Activated naive CD8-positive, alpha-beta T cell (primary cell): ENCODE measurements around the gene ATP1A4.
A peak's percentile ranks its signal among the peaks of the same experiment; 100 is the strongest.

Experiments
- H3K27ac Mint-ChIP-seq: one replicate; pipeline ENCODE4 v1.8.0; 2021; ENCODE audit warnings: mixed read lengths
- H3K27me3 Mint-ChIP-seq: one replicate; pipeline ENCODE4 v1.8.0; 2021; ENCODE audit warnings: mixed read lengths
- H3K36me3 Mint-ChIP-seq: one replicate; pipeline ENCODE4 v1.8.0; 2021; ENCODE audit warnings: mixed read lengths
- H3K4me1 Mint-ChIP-seq: one replicate; pipeline ENCODE4 v1.8.0; 2021; ENCODE audit warnings: low read depth, mixed read lengths
- H3K4me3 Mint-ChIP-seq: one replicate; pipeline ENCODE4 v1.8.0; 2021; ENCODE audit warnings: mild to moderate bottlenecking, mixed read lengths
- H3K9me3 Mint-ChIP-seq: one replicate; pipeline ENCODE4 v1.8.0; 2021; ENCODE audit warnings: low read depth, mixed read lengths

ATP1A4 gene

DNA sequence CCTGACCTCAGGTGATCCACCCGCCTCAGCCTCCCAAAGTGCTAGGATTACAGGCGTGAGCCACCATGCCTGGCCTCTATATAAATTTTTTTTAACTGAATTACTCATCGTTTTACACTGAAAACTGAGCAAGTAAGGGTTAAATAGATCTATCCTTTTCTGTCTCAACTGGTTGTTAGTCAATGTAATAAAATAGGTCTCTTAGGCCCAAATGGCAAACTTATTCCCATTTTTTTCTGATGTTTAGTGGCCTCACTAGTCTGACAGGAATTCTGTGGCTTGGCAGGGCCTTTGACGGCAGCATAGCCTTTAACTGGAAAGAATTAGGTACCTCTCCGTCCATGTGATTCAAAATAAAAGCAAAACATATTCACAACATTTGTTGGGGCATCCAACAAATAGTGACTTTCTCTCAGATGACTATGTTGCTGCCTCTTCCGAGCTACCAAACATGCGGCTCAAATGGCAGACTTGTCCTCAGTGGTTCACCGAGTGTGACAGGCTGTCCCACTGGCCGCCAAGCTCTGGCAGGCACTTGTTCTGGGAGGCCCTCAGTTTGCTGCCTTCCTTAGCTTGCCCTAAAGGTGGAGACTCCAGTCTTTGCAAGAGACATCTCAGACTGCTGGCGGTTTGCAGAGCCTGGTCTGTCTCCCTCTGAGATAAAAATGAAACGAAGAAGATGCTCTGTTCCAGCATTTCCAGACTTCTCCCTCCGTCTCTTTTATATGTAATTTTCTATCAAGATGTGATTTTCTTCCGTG is 17.4 kb downstream of the ATP1A4 start:
- H3K27ac Mint-ChIP-seq: no peak overlapping the region
- no peak overlapping the region for H3K4me3 Mint-ChIP-seq
- H3K4me1 Mint-ChIP-seq: peaks cover 14% of the 10 kb centered on the region
- H3K36me3 Mint-ChIP-seq: peaks cover 3% of the 10 kb centered on the region
- no peaks in the 10 kb centered on the region for H3K9me3 Mint-ChIP-seq
- H3K27me3 Mint-ChIP-seq: no peaks in the 10 kb centered on the region

DNA sequence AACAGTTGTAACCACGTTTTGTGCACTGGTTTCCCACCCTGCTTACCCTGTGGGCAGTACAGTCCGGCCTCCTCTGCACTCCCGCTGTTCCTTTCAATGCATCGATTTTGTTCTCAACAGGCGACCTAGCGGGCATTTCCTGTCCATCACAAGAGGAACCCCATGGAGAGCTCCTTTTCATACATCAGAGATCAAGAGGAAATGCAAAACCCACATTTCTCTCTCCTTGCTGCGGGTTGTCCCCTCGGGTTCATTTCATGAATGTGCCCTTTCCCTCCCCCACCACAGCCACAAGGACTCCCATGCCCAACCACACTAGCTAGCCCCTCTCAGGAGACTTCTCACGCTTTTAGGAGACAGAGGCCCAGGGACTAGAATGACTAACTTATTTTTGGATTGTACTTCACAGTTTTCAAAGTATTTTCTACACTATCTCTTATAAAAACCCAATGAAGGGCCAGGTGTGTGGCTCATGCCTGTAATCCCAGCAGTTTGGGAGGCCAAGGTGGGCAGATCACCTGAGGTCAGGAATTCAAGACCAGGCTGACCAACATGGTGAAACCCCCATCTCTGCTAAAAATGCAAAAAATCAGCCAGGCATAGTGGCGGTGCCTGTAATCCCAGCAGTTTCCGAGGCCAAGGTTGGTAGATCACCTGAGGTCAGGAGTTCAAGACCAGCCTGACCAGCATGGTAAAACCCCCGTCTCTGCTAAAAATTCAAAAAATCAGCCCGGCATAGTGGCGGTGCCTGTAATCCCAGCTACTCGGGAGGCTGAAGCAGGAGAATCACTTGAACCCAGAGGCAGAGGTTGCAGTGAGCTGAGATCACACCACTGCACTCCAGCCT is 18.4 kb downstream of the ATP1A4 start:
- Mint-ChIP-seq H3K27ac (peak overlapping the region; percentile 31), H3K4me3 (no peak overlapping the region), H3K9me3 (no peaks in the 10 kb centered on the region), H3K36me3 (peaks cover 3% of the 10 kb centered on the region), H3K4me1 (peaks cover 14% of the 10 kb centered on the region), H3K27me3 (no peaks in the 10 kb centered on the region)

DNA sequence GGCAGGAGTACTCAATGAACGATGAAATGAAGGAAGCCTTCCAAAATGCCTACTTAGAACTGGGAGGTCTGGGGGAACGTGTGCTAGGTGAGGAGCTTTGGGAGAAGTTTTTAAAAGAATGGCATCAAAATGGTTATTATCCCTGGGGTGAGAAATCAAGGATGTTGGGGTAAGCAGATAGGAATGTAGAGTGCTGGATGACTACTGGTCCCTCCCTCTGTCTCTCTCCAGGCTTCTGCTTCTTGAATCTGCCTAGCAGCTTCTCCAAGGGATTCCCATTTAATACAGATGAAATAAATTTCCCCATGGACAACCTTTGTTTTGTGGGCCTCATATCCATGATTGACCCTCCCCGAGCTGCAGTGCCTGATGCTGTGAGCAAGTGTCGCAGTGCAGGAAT is 20.0 kb downstream of the ATP1A4 start:
- Mint-ChIP-seq H3K27me3 (no peaks in the 10 kb centered on the region), H3K27ac (no peak overlapping the region), H3K4me1 (peaks cover 14% of the 10 kb centered on the region)

DNA sequence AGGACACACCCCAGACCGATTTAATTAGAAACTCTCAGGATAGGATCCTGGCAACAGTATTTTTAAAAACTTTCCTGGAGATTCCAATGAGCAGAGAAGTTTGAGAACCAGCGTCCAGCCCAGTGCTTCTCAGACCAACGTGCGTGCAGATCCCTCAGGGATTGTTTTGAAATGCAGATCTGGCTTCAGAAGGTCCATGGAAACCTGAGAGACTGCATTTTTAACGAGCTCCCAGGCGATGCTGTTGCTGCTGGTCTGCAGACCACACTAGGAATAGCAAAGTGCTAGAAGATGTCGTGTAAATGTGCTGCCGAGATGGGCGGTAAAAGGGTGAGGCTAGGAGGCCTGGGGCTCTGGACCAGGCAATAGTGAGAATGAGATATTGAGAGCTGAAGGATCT is 20.6 kb downstream of the ATP1A4 start:
- Mint-ChIP-seq H3K4me3 (no peak overlapping the region), H3K27ac (no peak overlapping the region), H3K9me3 (no peaks in the 10 kb centered on the region), H3K4me1 (peaks cover 14% of the 10 kb centered on the region), H3K27me3 (no peaks in the 10 kb centered on the region), H3K36me3 (peaks cover 3% of the 10 kb centered on the region)

More for the DNA sequence above, 20.0 kb downstream of the ATP1A4 start:
- Mint-ChIP-seq H3K9me3 (no peaks in the 10 kb centered on the region), H3K4me3 (no peak overlapping the region), H3K36me3 (peaks cover 3% of the 10 kb centered on the region)

DNA sequence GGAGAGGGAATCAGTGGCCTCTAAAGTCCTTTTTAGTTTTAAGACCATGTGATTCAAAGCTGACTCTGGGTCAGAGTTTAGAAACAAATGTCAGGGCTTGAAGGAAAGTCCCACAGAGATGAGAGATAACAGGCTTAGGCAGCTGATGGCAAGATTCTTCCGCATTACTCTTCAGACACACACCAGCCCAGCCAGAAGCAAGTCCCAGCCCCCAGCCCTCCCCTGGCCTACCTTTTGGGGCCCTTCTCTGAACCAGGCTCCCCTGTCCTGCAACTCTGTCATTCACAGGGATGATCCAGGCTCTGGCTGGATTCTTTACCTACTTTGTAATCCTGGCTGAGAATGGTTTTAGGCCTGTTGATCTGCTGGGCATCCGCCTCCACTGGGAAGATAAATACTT is 25.8 kb downstream of the ATP1A4 start:
- H3K9me3 Mint-ChIP-seq: no peaks in the 10 kb centered on the region
- H3K27ac Mint-ChIP-seq: no peak overlapping the region
- no peaks in the 10 kb centered on the region for H3K4me1 Mint-ChIP-seq
- H3K36me3 Mint-ChIP-seq: no peaks in the 10 kb centered on the region
- no peak overlapping the region for H3K4me3 Mint-ChIP-seq
- peaks cover 2% of the 10 kb centered on the region for H3K27me3 Mint-ChIP-seq

DNA sequence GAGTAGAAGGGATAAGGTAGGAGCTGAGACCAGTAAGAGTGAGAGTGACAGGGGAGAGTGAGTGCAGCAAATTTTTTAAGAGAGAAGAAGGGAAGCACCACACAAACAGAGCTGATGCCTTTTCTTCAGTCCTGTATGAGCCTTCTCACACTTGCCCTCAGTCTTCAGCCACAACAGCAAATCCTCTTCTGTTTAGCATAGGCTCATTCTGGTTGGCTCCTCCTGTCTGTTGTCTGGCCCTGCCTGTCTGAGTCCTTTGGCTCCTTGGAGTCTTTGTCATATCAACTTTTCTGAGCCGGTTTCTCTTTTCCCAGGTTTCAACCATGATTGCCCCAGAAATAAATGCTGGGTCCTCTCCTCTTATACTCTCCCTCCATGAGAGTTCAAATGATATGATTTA is 26.3 kb downstream of the ATP1A4 start:
- H3K9me3 Mint-ChIP-seq: no peaks in the 10 kb centered on the region
- H3K36me3 Mint-ChIP-seq: no peaks in the 10 kb centered on the region
- peaks cover 2% of the 10 kb centered on the region for H3K27me3 Mint-ChIP-seq
- H3K27ac Mint-ChIP-seq: no peak overlapping the region
- no peaks in the 10 kb centered on the region for H3K4me1 Mint-ChIP-seq
- no peak overlapping the region for H3K4me3 Mint-ChIP-seq

DNA sequence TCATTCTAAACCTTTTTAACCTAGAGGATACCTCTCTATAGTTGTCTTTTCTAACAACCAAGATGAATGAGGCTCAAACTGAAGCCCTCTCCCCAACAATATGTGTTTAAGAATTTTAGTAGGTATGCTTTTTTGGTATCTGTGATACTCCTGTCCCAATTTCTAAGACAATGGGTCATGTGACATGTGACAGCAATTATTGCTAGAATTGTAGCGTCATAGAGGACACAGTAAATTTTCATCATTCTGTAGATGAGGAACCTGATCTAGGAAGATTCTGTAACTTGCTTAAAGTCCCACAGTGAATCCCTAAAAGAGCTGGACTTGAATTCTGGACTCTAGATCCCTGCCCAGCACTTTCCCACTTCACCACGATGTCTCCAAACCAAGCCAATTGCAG is 27.3 kb downstream of the ATP1A4 start:
- Mint-ChIP-seq H3K27ac (no peak overlapping the region), H3K27me3 (peaks cover 3% of the 10 kb centered on the region), H3K4me1 (no peaks in the 10 kb centered on the region), H3K9me3 (no peaks in the 10 kb centered on the region), H3K4me3 (no peak overlapping the region), H3K36me3 (no peaks in the 10 kb centered on the region)

DNA sequence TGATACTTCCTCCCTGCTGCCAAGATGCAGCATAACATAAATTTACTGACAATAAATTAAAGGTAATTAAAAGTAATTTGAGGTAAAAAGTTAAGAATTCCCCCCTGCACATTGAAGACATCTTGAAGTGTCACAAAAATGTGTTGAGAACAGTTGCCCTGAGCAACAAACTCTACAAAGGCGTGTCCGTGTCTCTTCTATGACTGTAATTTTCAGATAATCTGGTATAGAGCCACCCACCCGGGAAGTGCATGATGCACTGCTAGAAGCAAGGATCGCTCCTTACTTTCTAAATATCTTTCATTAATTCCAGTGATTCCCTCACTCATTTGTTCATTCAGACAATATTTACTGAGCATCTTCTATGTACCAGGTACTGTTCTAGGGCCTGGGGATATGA is 27.9 kb downstream of the ATP1A4 start:
- H3K9me3 Mint-ChIP-seq: no peaks in the 10 kb centered on the region

DNA sequence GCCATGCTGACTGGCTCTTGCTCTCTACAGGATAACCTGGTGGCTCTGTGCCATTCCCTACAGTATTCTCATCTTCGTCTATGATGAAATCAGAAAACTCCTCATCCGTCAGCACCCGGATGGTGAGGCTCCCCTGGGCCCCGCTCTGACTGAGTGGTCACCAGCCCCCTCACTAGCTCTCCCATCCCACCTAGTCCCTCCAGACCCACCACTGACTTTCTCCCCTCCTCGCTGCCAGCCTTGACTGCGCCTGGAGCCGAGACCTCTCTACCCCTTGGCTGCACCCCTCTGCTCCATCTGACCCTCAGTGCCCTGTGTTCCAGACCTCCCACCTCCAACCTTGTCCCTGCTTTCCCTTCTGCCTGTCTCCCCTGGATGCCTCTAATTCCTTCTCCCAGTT is 34.8 kb downstream of the ATP1A4 start:
- no peaks in the 10 kb centered on the region for H3K36me3 Mint-ChIP-seq
- no peak overlapping the region for H3K4me3 Mint-ChIP-seq
- H3K9me3 Mint-ChIP-seq: no peaks in the 10 kb centered on the region
- H3K27me3 Mint-ChIP-seq: peaks cover 2% of the 10 kb centered on the region
- H3K4me1 Mint-ChIP-seq: no peaks in the 10 kb centered on the region
- H3K27ac Mint-ChIP-seq: no peak overlapping the region

More for the DNA sequence above, 27.9 kb downstream of the ATP1A4 start:
- H3K4me3 Mint-ChIP-seq: no peak overlapping the region
- no peak overlapping the region for H3K27ac Mint-ChIP-seq
- H3K27me3 Mint-ChIP-seq: peaks cover 3% of the 10 kb centered on the region
- H3K36me3 Mint-ChIP-seq: no peaks in the 10 kb centered on the region
- H3K4me1 Mint-ChIP-seq: no peaks in the 10 kb centered on the region

DNA sequence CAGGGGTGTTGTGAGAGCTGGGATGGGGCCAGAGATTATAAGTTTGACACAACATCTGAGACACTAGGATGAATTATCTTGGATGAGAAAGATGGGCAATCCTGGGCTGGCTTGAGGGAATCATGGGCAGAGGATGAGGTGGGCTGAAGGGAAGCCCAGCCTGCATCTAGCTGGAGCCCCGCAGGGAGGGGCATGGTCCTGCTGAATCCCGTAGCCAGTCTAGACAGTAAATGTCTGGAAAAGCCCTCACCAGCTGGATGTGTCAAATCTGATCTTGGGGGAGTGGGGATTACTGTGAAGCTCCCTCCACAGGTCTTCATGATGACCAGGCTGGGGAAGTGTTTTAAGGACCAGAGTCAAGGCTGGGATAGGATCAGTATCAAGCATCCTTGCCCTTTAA is 35.3 kb downstream of the ATP1A4 start:
- Mint-ChIP-seq H3K4me1 (no peaks in the 10 kb centered on the region), H3K27ac (no peak overlapping the region), H3K27me3 (peaks cover 2% of the 10 kb centered on the region), H3K36me3 (no peaks in the 10 kb centered on the region), H3K4me3 (no peak overlapping the region), H3K9me3 (no peaks in the 10 kb centered on the region)

DNA sequence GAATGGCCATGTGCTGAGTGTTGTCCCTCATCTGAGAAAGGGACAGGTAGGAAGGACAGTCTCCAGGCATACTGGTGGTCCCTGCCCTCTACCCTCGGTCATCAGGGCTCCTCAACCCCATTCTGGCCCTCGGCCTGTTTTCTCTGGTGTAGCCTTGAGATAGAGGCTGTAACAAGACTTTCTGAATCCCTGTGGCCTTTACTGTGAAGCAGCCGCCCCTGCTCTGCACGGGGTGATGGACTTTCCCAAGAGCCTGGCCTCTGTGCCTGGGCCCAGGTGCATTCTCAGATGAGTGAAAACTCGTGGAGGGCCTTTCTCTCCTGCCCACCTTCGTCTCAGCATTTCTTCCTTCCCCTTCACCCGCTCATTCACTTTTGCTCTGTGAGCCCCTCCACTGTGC is 36.0 kb downstream of the ATP1A4 start:
- Mint-ChIP-seq H3K27ac (no peak overlapping the region), H3K36me3 (no peaks in the 10 kb centered on the region), H3K4me3 (no peak overlapping the region), H3K4me1 (no peaks in the 10 kb centered on the region), H3K27me3 (peaks cover 2% of the 10 kb centered on the region), H3K9me3 (no peaks in the 10 kb centered on the region)

DNA sequence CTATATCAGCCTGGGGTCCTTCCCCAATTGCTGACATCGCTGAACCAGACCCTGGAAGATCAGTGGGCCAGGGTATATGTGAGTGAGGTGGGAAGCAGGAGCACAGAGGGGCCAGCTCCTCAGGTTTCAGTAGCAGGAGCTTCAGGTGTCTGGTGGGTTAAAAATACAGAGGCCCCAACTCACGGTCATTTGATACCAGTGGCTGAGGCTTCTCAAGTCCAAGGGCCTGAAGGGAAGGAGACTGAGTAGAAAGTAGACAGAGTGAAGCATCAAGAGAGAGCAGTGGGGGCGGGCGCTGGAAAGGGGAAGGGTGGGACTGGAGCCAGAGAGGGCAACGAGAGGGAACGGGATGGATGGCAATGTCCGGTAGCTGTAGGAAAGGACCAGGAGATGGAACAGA is 36.9 kb downstream of the ATP1A4 start:
- no peak overlapping the region for H3K4me3 Mint-ChIP-seq
- H3K36me3 Mint-ChIP-seq: no peaks in the 10 kb centered on the region
- no peaks in the 10 kb centered on the region for H3K27me3 Mint-ChIP-seq
- no peak overlapping the region for H3K27ac Mint-ChIP-seq
- H3K9me3 Mint-ChIP-seq: no peaks in the 10 kb centered on the region
- no peaks in the 10 kb centered on the region for H3K4me1 Mint-ChIP-seq

DNA sequence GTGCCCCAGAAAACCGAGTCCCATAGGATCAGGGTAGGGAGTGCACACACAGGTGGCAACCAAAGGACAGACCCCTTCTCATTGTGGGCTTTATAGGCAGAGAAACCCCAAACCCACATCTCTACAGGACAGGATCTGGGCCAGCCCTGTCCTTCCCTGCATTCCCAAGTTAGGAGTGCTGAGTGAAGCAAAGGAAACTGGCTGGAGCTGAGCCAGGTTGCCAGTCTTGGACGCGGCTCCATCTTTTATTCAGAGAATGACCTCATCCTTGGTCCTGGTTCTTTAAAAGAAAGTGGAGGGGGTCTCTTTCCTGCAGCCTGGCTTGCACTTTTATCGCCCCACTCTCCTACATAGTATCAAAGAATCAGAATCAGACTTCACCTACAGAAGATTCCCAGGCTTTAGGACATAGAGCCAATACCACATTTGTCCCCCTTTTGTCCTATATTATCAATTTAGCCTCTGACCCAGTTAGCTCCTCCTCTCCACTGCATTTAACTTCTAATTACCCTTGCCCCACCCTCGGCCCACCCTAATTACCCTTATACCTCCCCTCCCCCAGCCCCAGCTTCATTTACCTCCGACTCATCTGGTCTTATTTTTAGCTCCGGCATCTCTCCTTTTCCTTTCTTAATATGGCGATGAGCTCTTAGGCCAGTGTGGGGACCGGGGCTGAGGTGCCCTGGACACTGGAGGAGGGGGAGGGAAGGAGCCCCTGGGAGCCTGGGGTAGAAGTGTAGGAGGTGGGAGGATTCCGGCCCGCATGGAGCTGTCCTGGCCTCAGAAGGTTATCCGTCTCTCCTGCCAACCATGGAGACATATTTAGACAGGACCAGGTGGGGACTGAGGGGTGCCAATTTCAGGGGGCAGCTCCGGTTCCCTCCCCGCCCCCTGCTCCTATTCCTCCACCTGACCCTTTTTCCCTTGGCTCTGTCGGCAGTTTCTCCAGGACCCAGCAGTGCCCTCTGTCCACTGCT is 38.5 kb downstream of the ATP1A4 start, which contains the start of gene CASQ1:
CASQ1 (plus strand) TSS at position 927 of the 977 bp plus-strand sequence. CDS start 177 bp downstream, outside the sequence.
- Mint-ChIP-seq H3K4me1 (no peaks in the 10 kb centered on the region), H3K9me3 (no peaks in the 10 kb centered on the region), H3K4me3 (no peak within 1 kb of the TSS), H3K27me3 (no peaks in the 10 kb centered on the region), H3K27ac (no peak within 1 kb of the TSS), H3K36me3 (no peaks in the 10 kb centered on the region)

DNA sequence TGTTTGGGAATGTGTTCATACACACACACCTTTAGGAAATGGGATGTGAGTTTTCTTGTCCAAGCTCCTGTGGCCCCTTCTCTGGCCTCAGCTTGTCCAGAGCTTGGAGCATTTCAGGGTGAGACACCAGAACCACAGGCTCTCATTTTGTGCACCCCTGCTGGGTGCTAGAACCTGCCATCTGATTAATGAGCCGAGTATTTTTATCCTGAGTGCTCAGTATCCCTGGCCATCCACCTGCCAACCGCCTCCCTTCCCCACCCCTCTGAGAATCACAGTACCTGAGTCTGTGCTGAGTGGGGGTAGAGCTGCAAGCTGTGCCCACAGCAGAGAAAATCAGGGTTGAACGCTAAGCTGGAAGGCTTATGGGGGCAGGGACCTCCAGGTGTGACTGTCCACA is 40.4 kb downstream of the ATP1A4 start:
- Mint-ChIP-seq H3K9me3 (no peaks in the 10 kb centered on the region), H3K4me1 (no peaks in the 10 kb centered on the region), H3K27ac (no peak overlapping the region), H3K36me3 (no peaks in the 10 kb centered on the region), H3K4me3 (no peak overlapping the region), H3K27me3 (no peaks in the 10 kb centered on the region)
